Karpas-422 (cell line): ENCODE measurements around the gene ZNF692. TPM values are rescaled to one million over a fixed set of nuclear protein-coding genes. Genes with fewer than 3 reads are reported as not detected.

Experiments used
- DNase-seq: peaks from one replicate; pipeline ENCODE4 v3.0.0-alpha.2; 2015
- H2AFZ ChIP-seq: fragments of 200-600 bp; sonication (generic); 2 replicates; pipeline ENCODE4 v1.6.1; 2014; ENCODE audit warnings: antibody characterized with exemption, low read length, mixed read lengths
- H3K27ac ChIP-seq: fragments of 200-600 bp; sonication (generic); 2 replicates; pipeline ENCODE4 v1.5.1; 2014; ENCODE audit warnings: mild to moderate bottlenecking, low read length, moderate library complexity
- H3K27me3 ChIP-seq: fragments of 200-600 bp; sonication (generic); 2 replicates; pipeline ENCODE4 v1.6.1; 2014; ENCODE audit warnings: low read length, mixed read lengths
- H3K36me3 ChIP-seq: fragments of 200-600 bp; sonication (generic); 2 replicates; pipeline ENCODE4 v1.6.1; 2014; ENCODE audit warnings: low read length, mixed read lengths; ENCODE audit not compliant: insufficient read depth
- H3K4me1 ChIP-seq: fragments of 200-600 bp; sonication (generic); 2 replicates; pipeline ENCODE4 v1.6.1; 2014; ENCODE audit warnings: mild to moderate bottlenecking, low read length, mixed read lengths
- H3K4me2 ChIP-seq: fragments of 200-600 bp; sonication (generic); 2 replicates; pipeline ENCODE4 v1.6.1; 2014; ENCODE audit warnings: low read length, low read depth, mild to moderate bottlenecking; ENCODE audit not compliant: poor library complexity, severe bottlenecking
- H3K4me3 ChIP-seq: fragments of 200-600 bp; sonication (generic); 2 replicates; pipeline ENCODE4 v1.5.1; 2014; ENCODE audit warnings: mild to moderate bottlenecking, antibody characterized with exemption, low read length, mixed read lengths
- H3K79me2 ChIP-seq: fragments of 200-600 bp; sonication (generic); 2 replicates; pipeline ENCODE4 v1.6.1; 2014; ENCODE audit warnings: mild to moderate bottlenecking, low read length, mixed read lengths
- H3K9ac ChIP-seq: fragments of 200-600 bp; sonication (generic); 2 replicates; pipeline ENCODE4 v1.6.0; 2014; ENCODE audit warnings: low read length
- H3K9me2 ChIP-seq: fragments of 200-600 bp; sonication (generic), shearing (Covaris generic); replicated peaks from 2 replicates; pipeline ENCODE4 v1.6.0; 2014; ENCODE audit warnings: mild to moderate bottlenecking, low read length, moderate library complexity; ENCODE audit not compliant: insufficient read depth
- H3K9me3 ChIP-seq: fragments of 300-700, 200-600 bp; sonication (generic); 2 replicates; pipeline ENCODE4 v1.6.1; 2014; ENCODE audit warnings: low read length, mixed read lengths
- H4K20me1 ChIP-seq: fragments of 200-600 bp; sonication (generic); 2 replicates; pipeline ENCODE4 v1.6.1; 2014; ENCODE audit warnings: mild to moderate bottlenecking, antibody characterized with exemption, low read length, low read depth; ENCODE audit not compliant: insufficient read depth
- total RNA-seq: library from RNA; depleted of rRNA; stranded (reverse); fragments of >200 nt; shearing (Covaris generic); gene quantifications from 2 replicates; pipeline ENCODE4 v1.2.3, GENCODE V29; 2014; ENCODE audit warnings: low replicate concordance

ZNF692 gene
- total RNA-seq, 1 experiment from 2014 or later, result 27.2 TPM

DNA sequence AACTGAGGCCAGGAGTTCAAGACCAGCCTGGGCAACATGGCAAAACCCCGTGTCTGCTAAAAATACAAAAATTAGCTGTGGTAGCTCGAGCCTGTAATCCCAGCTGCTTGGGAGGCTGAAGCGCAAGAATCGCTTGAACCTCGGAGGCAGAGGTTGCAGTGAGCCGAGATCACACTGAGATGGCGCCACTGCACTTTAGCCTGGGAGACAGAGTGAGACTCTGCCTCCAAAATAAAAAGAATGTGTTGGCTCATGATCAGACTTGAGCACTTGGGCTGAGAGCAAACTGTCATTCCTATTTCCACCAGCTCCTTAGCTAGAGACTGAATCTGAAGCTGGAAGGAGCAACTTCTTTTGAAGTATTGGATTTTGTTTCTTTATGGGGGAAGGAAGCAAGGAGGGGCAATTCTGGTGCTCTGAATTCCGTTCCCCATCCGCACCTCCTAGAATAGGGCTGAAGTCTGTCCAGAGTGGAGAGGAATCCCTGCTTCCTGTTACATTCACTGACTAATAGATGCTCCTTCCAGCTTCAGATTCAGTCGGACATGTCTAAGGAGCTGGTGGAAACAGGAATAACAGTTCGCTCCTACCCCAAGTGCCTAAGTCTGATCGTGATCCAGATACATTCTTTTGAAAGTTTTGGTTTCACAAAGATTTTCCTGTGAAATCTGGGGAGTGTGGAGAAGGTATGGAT, 17.0 kb downstream of the ZNF692 start:
- Histone ChIP-seq H3K4me3 (no peak overlapping the region), H3K27me3 (no peaks in the 10 kb centered on the region), H3K9ac (peak overlapping the region; percentile 37), H3K27ac (no peak overlapping the region), H3K9me3 (no peaks in the 10 kb centered on the region), H3K79me2 (peaks cover 50% of the 10 kb centered on the region), H3K9me2 (no peaks in the 10 kb centered on the region), H3K36me3 (peaks cover 6% of the 10 kb centered on the region; the same call in 1 of the 2 replicates), H4K20me1 (no peaks in the 10 kb centered on the region), H2AFZ (no peak overlapping the region), H3K4me2 (peak overlapping the region; percentile 28), H3K4me1 (peaks cover 39% of the 10 kb centered on the region)
- peak; percentile 71 for DNase-seq

- H3K27ac ChIP-seq, result no peak overlapping the region
Observed at GRCh38 chr1:248840946-248841345, 17.9 kb downstream of the ZNF692 start.

GRCh38 chr1:248839168-248839555, 19.7 kb downstream of the ZNF692 start:
- Histone ChIP-seq H3K9me2 (no peaks in the 10 kb centered on the region), H4K20me1 (no peaks in the 10 kb centered on the region), H3K4me3 (peak overlapping the region; percentile 75), H2AFZ (peak overlapping the region; percentile 77), H3K27ac (peak overlapping the region; percentile 80), H3K27me3 (no peaks in the 10 kb centered on the region), H3K9me3 (no peaks in the 10 kb centered on the region), H3K36me3 (peaks cover 1% of the 10 kb centered on the region; the same call in 1 of the 2 replicates), H3K4me2 (peak overlapping the region; percentile 92), H3K4me1 (peaks cover 44% of the 10 kb centered on the region), H3K9ac (peak overlapping the region; percentile 91), H3K79me2 (peaks cover 46% of the 10 kb centered on the region)
- DNase-seq, result peak; percentile 47

More at GRCh38 chr1:248840946-248841345, 17.9 kb downstream of the ZNF692 start:
- Histone ChIP-seq H3K9ac (peak overlapping the region; percentile 20; the same call in 1 of the 2 replicates), H3K79me2 (peaks cover 50% of the 10 kb centered on the region), H3K9me3 (no peaks in the 10 kb centered on the region), H3K4me2 (no peak overlapping the region), H3K4me1 (peaks cover 39% of the 10 kb centered on the region), H2AFZ (no peak overlapping the region), H3K9me2 (no peaks in the 10 kb centered on the region), H3K4me3 (no peak overlapping the region), H4K20me1 (no peaks in the 10 kb centered on the region), H3K36me3 (peaks cover 6% of the 10 kb centered on the region; the same call in 1 of the 2 replicates), H3K27me3 (no peaks in the 10 kb centered on the region)
- DNase-seq, result no peak

DNA sequence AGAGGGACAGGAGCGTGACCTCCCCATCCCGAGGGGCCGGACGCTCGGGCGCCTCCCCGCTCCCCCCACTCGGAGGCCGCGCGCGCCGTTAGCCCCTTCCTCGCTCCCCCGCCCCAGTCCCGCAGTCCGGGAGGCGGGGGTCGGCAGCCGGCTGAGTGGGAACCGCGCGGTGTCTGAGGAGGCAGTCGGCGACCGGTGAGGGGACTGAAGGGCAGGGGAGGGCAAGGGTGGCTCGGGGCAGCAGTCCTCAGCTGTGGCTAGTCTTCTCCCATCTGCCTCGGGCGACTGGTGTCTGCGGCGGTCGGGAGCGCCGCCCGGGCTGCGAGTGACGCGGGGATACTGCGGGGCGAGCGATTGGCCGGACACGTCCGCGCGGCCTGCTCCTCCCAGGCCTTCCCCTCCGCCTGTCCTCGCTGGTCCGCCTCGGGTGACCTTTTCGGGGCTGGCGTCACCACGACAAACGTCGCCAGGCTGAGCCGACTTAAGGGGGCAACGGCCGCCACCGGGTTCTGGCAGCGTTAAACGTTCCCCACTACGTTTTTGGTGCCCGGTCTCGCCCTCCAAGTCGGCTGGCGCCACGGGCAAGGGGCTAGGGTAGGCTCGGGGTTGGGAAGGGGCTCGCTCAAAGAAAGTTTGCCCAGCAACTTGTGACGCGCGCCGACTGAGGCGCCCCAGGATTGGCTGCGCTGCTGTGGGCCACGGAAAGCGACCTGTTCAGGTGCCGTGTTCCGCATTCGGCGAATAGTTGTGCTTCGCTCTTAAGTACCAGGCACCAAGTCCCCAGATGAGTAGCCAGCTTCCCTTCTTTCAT, 20.3 kb downstream of the ZNF692 start:
- H3K27ac ChIP-seq, result peak overlapping the region; percentile 80
- peak; percentile 96 for DNase-seq
- H3K4me1 ChIP-seq, result peaks cover 47% of the 10 kb centered on the region
- H3K4me2 ChIP-seq, result peak overlapping the region; percentile 92
- no peaks in the 10 kb centered on the region for H3K9me2 ChIP-seq
- peak overlapping the region; percentile 75 for H3K4me3 ChIP-seq
- peaks cover 42% of the 10 kb centered on the region for H3K79me2 ChIP-seq
- H3K36me3 ChIP-seq, result no peaks in the 10 kb centered on the region
- no peaks in the 10 kb centered on the region for H3K9me3 ChIP-seq
- no peaks in the 10 kb centered on the region for H3K27me3 ChIP-seq
- no peaks in the 10 kb centered on the region for H4K20me1 ChIP-seq
- peak overlapping the region; percentile 77 for H2AFZ ChIP-seq
- H3K9ac ChIP-seq, result peak overlapping the region; percentile 91

GRCh38 chr1:248837781-248838356, 21.0 kb downstream of the ZNF692 start, which contains the start of gene ZNF672:
ZNF672 (plus strand) TSS chr1:248838224; CDS start chr1:248847275, 9,051 bp downstream.
- Histone ChIP-seq H2AFZ (peak within 1 kb of the TSS; percentile 77), H3K4me3 (peak within 1 kb of the TSS; percentile 75)
- peak; percentile 98 for DNase-seq

GRCh38 chr1:248837045-248837780, 21.7 kb downstream of the ZNF692 start:
- Histone ChIP-seq H4K20me1 (no peaks in the 10 kb centered on the region), H3K9ac (peak overlapping the region; percentile 91)

More at GRCh38 chr1:248837781-248838356, 21.0 kb downstream of the ZNF692 start, which contains the start of gene ZNF672:
- Histone ChIP-seq H3K36me3 (no peaks in the 10 kb centered on the region), H4K20me1 (no peaks in the 10 kb centered on the region), H3K79me2 (peaks cover 37% of the 10 kb centered on the region), H3K9me3 (no peaks in the 10 kb centered on the region), H3K9ac (peak within 1 kb of the TSS; percentile 91), H3K27ac (peak within 1 kb of the TSS; percentile 80), H3K27me3 (no peaks in the 10 kb centered on the region), H3K9me2 (no peaks in the 10 kb centered on the region), H3K4me1 (peaks cover 42% of the 10 kb centered on the region), H3K4me2 (peak within 1 kb of the TSS; percentile 92)

DNA sequence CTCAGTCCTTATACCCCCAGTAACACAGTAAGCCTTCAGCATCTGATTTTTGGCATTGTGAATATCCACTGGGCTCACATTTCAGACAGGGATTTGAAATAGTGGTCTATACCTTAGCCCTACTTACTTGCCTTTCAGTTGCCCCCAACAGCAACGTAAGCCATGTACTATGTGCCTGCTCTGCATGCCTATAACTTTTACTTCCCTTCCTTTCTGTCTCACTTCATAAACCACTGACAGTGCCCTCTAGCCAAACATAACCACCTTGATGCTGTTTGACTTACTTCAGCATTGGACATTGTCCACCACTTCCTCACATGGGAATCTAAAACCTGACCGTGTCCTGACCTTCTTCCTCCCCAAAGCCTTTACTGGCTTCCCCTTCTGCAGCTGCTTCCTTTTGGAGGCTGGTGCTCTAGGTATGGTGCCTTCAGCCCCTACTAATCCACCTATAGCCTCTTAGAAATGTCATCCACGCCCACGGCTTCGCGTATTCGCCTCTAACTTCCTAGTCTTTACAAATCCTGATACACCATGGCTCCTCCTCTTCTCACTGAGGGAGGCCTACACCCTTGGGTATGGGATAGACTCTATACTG, 24.4 kb downstream of the ZNF692 start:
- H3K27ac ChIP-seq, result no peak overlapping the region
- no peaks in the 10 kb centered on the region for H3K9me3 ChIP-seq
- no peaks in the 10 kb centered on the region for H4K20me1 ChIP-seq
- no peak overlapping the region for H3K4me3 ChIP-seq
- H3K9me2 ChIP-seq, result no peaks in the 10 kb centered on the region
- no peaks in the 10 kb centered on the region for H3K36me3 ChIP-seq
- H3K4me1 ChIP-seq, result peaks cover 20% of the 10 kb centered on the region
- H3K4me2 ChIP-seq, result no peak overlapping the region
- no peak overlapping the region for H3K9ac ChIP-seq
- no peak for DNase-seq
- 0 out of 2 replicates have a peak overlapping the region, but pooled peaks have one; percentile 20 for H2AFZ ChIP-seq
- H3K27me3 ChIP-seq, result no peaks in the 10 kb centered on the region
- H3K79me2 ChIP-seq, result peaks cover 5% of the 10 kb centered on the region; the same call in 1 of the 2 replicates

More at GRCh38 chr1:248837045-248837780, 21.7 kb downstream of the ZNF692 start:
- Histone ChIP-seq H3K79me2 (peaks cover 30% of the 10 kb centered on the region), H2AFZ (peak overlapping the region; percentile 64; the same call in 1 of the 2 replicates), H3K9me3 (no peaks in the 10 kb centered on the region), H3K27ac (no peak overlapping the region), H3K4me1 (peaks cover 35% of the 10 kb centered on the region), H3K9me2 (no peaks in the 10 kb centered on the region), H3K4me2 (peak overlapping the region; percentile 92), H3K27me3 (no peaks in the 10 kb centered on the region), H3K36me3 (no peaks in the 10 kb centered on the region), H3K4me3 (peak overlapping the region; percentile 75)
- DNase-seq, result no peak
